ENCODE measurements around the gene SNRPB2.

DNA sequence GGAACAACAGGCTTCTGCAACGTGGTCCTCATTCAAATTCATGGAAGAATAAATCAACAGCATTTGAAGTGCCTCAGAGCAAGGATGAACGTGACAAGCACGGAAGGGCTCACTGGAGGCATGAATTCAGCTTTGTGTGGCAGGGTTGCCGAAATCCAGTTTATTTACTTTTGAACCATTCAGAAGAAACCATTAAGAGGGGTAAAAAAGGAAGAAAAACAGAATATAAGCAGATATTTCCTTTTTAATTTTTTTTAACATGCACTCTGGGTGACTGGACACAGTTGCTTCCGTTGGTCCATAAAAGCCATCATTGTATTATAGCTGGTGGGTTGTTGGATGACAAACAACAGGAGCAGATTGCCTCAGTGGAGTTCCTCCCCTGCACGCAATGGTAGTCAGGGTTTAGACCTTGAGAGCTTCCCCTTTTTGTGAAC, 17.3 kb upstream of the SNRPB2 start:
- TF ChIP-seq EZH2 (IDR thresholded peaks at IDR 0.05): no peak
- TF ChIP-seq POLR2AphosphoS5 (IDR thresholded peaks at IDR 0.05; ENCODE audit: borderline replicate concordance, low read depth, low read length): no peak
